Measurements from ENCODE around the gene TNPO1. TPM values are rescaled to one million over a fixed set of nuclear protein-coding genes. Genes with fewer than 3 reads are reported as not detected.

The TNPO1 gene
- total RNA-seq, 2 donors from 2014 or later: 133 to 141 TPM

DNA sequence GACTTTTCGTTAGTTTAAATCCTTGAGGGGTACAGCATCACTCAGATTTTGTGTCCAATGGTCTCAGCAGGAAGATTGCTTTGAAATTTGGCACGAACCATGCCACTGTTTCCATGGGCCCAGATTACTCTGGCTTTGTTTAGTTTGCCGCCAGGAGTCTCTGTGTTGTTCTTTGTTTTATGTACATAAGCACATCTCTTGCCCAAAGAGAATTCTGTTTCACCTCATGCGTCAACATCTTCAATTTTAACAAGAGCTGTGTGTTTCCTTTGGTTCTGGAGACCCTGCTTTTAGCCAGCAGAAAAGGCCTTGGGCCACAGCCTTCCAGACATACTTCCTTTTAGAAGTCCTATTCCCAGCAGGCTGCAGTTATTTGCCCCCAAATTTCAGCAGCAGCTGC lies 62.4 kb downstream of the TNPO1 start:
- Mint-ChIP-seq H3K4me3 (no peak overlapping the region), H3K4me1 (peaks cover 10% of the 10 kb centered on the region), H3K9me3 (no peaks in the 10 kb centered on the region), H3K27me3 (ENCODE audit: insufficient read depth) (no peaks in the 10 kb centered on the region), H3K27ac (no peak overlapping the region), H3K36me3 (ENCODE audit: low read depth) (peaks cover 66% of the 10 kb centered on the region)
- DNase-seq: no peak
- Histone ChIP-seq H3K36me3 (ENCODE audit: control insufficient read depth, insufficient read depth, low read length) (peaks cover 87% of the 10 kb centered on the region), H3K4me1 (ENCODE audit: control insufficient read depth, insufficient read depth, low read length) (peaks cover 2% of the 10 kb centered on the region), H3K9me3 (ENCODE audit: control insufficient read depth, low read length) (no peaks in the 10 kb centered on the region), H3K27ac (ENCODE audit: low read depth, low read length) (no peak overlapping the region), H3K4me3 (ENCODE audit: low read length) (no peak overlapping the region), H3K27me3 (ENCODE audit: control insufficient read depth, insufficient read depth, low read length, poor library complexity, severe bottlenecking) (no peaks in the 10 kb centered on the region), H3K9ac (ENCODE audit: extremely low read depth, low read length, poor library complexity, severe bottlenecking) (no peak overlapping the region)
- WGBS, 2 experiments (ENCODE audit: insufficient coverage in 1 of 2, insufficient read length in 1 of 2): 96 to 100% methylated on average over 2 to 4 of the region's 4 CpGs
- TF ChIP-seq, protein P1, sequence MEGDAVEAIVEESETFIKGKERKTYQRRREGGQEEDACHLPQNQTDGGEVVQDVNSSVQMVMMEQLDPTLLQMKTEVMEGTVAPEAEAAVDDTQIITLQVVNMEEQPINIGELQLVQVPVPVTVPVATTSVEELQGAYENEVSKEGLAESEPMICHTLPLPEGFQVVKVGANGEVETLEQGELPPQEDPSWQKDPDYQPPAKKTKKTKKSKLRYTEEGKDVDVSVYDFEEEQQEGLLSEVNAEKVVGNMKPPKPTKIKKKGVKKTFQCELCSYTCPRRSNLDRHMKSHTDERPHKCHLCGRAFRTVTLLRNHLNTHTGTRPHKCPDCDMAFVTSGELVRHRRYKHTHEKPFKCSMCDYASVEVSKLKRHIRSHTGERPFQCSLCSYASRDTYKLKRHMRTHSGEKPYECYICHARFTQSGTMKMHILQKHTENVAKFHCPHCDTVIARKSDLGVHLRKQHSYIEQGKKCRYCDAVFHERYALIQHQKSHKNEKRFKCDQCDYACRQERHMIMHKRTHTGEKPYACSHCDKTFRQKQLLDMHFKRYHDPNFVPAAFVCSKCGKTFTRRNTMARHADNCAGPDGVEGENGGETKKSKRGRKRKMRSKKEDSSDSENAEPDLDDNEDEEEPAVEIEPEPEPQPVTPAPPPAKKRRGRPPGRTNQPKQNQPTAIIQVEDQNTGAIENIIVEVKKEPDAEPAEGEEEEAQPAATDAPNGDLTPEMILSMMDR (conservative IDR thresholded peaks at IDR 0.05): no peak

DNA sequence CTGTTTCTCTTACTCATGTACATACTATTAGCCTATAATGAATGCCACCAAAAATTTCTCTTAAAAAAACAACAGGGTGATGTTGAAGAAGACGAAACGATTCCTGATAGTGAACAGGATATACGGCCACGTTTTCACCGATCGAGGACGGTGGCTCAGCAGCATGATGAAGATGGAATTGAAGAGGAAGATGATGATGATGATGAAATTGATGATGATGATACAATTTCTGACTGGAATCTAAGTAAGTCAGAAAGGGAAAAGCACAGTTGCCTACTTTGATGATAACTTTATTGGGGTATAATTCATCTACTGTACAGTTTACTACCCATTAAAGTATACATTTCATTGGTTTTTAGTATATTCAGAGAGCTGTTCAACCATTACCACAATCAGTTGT lies 66.5 kb downstream of the TNPO1 start:
- Mint-ChIP-seq H3K9me3 (no peaks in the 10 kb centered on the region), H3K36me3 (ENCODE audit: low read depth) (peaks cover 81% of the 10 kb centered on the region), H3K27ac (no peak overlapping the region), H3K4me3 (no peak overlapping the region), H3K27me3 (ENCODE audit: insufficient read depth) (no peaks in the 10 kb centered on the region), H3K4me1 (peaks cover 12% of the 10 kb centered on the region)
- no peak for DNase-seq
- Histone ChIP-seq H3K9me3 (ENCODE audit: control insufficient read depth, low read length) (no peaks in the 10 kb centered on the region), H3K4me3 (ENCODE audit: low read length) (no peak overlapping the region), H3K9ac (ENCODE audit: extremely low read depth, low read length, poor library complexity, severe bottlenecking) (no peak overlapping the region), H3K27ac (ENCODE audit: low read depth, low read length) (no peak overlapping the region), H3K36me3 (ENCODE audit: control insufficient read depth, insufficient read depth, low read length) (peaks cover 86% of the 10 kb centered on the region), H3K27me3 (ENCODE audit: control insufficient read depth, insufficient read depth, low read length, poor library complexity, severe bottlenecking) (no peaks in the 10 kb centered on the region), H3K4me1 (ENCODE audit: control insufficient read depth, insufficient read depth, low read length) (peaks cover 2% of the 10 kb centered on the region)
- 97 to 99% methylated on average over 7 of the region's 7 CpGs for WGBS, 2 experiments (ENCODE audit: insufficient coverage in 1 of 2, insufficient read length in 1 of 2)
- TF ChIP-seq, protein P1 (conservative IDR thresholded peaks at IDR 0.05): no peak

DNA sequence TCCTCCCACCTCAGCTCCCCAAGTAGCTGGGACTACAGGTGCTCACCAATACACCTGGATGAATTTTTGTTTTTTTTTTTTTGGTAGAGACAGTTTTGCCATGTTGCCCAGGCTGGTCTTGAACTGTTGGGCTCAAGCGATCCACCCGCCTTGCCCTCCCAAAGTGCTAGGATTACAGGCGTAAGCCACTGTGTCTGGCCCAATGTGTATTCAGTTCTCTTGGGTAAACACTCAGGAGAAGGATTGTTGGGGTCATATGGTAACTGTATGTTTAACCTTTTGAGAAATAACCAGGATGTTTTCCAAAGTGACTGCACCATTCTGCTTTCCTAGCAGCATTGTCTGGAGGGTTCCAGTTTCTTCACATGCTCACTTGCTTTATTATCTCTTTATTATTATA lies 67.4 kb downstream of the TNPO1 start:
- H3K36me3 ChIP-seq (ENCODE audit: control insufficient read depth, insufficient read depth, low read length): peaks cover 86% of the 10 kb centered on the region

More for the DNA sequence above, 67.4 kb downstream of the TNPO1 start:
- no peak for DNase-seq
- 83 to 88% methylated on average over 1 to 3 of the region's 3 CpGs for WGBS, 2 experiments (ENCODE audit: insufficient coverage in 1 of 2, insufficient read length in 1 of 2)
- H3K36me3 Mint-ChIP-seq (ENCODE audit: low read depth): peaks cover 82% of the 10 kb centered on the region
- H3K4me1 Mint-ChIP-seq: peaks cover 12% of the 10 kb centered on the region
- peak overlapping the region; percentile 78 for H3K27ac Mint-ChIP-seq
- H3K4me3 ChIP-seq (ENCODE audit: low read length): no peak overlapping the region
- H3K9me3 Mint-ChIP-seq: no peaks in the 10 kb centered on the region
- peaks cover 2% of the 10 kb centered on the region for H3K4me1 ChIP-seq (ENCODE audit: control insufficient read depth, insufficient read depth, low read length)
- no peaks in the 10 kb centered on the region for H3K27me3 ChIP-seq (ENCODE audit: control insufficient read depth, insufficient read depth, low read length, poor library complexity, severe bottlenecking)
- no peak overlapping the region for H3K27ac ChIP-seq (ENCODE audit: low read depth, low read length)
- H3K4me3 Mint-ChIP-seq: no peak overlapping the region
- TF ChIP-seq, protein P1 (conservative IDR thresholded peaks at IDR 0.05): no peak
- H3K27me3 Mint-ChIP-seq (ENCODE audit: insufficient read depth): no peaks in the 10 kb centered on the region
- no peaks in the 10 kb centered on the region for H3K9me3 ChIP-seq (ENCODE audit: control insufficient read depth, low read length)
- no peak overlapping the region for H3K9ac ChIP-seq (ENCODE audit: extremely low read depth, low read length, poor library complexity, severe bottlenecking)

Data from endodermal cell (in vitro differentiated cells).